ENCODE measurements around the gene SCAMP2. TPM values are rescaled to one million over a fixed set of nuclear protein-coding genes. Genes with fewer than 3 reads are reported as not detected.

SCAMP2 gene
- total RNA-seq, 2 donors from 2014 or later = 47.5 to 50.9 TPM

- Mint-ChIP-seq H3K4me3 (peak within 1 kb of the TSS; percentile 96), H3K27me3 (ENCODE audit: insufficient read depth) (no peaks in the 10 kb centered on the region), H3K27ac (peak within 1 kb of the TSS; percentile 97), H3K36me3 (ENCODE audit: low read depth) (peaks cover 54% of the 10 kb centered on the region), H3K9me3 (no peaks in the 10 kb centered on the region), H3K4me1 (peaks cover 17% of the 10 kb centered on the region)
- no peaks in the 10 kb centered on the region for H3K27me3 ChIP-seq (ENCODE audit: control insufficient read depth, insufficient read depth, low read length, poor library complexity, severe bottlenecking)
- peak within 1 kb of the TSS; percentile 66 for H3K27ac ChIP-seq (ENCODE audit: low read depth, low read length)
- peak within 1 kb of the TSS; percentile 78 for H3K9ac ChIP-seq (ENCODE audit: extremely low read depth, low read length, poor library complexity, severe bottlenecking)
- peak within 1 kb of the TSS; percentile 87 for H3K4me3 ChIP-seq (ENCODE audit: low read length)
- H3K4me1 ChIP-seq (ENCODE audit: control insufficient read depth, insufficient read depth, low read length) = peaks cover 10% of the 10 kb centered on the region
- DNase-seq = peak; percentile 96
- WGBS, 2 experiments (ENCODE audit: insufficient coverage in 1 of 2, insufficient read length in 1 of 2) = 0 to 1% methylated on average over 30 to 74 of the region's 74 CpGs
- TF ChIP-seq CTCF (conservative IDR thresholded peaks at IDR 0.05) = no peak
- H3K9me3 ChIP-seq (ENCODE audit: control insufficient read depth, low read length) = no peaks in the 10 kb centered on the region
- peaks cover 43% of the 10 kb centered on the region for H3K36me3 ChIP-seq (ENCODE audit: control insufficient read depth, insufficient read depth, low read length)
These were observed 33.4 kb upstream of the SCAMP2 start, which contains the start of gene FAM219B for GRCh38 chr15:74906450-74907162. Gene FAM219B (minus strand): TSS chr15:74906851. CDS start chr15:74906800, 51 bp downstream.

- Mint-ChIP-seq H3K9me3 (no peaks in the 10 kb centered on the region), H3K36me3 (ENCODE audit: low read depth) (peaks cover 52% of the 10 kb centered on the region), H3K27me3 (ENCODE audit: insufficient read depth) (no peaks in the 10 kb centered on the region), H3K27ac (peak overlapping the region; percentile 92), H3K4me1 (peaks cover 17% of the 10 kb centered on the region), H3K4me3 (peak overlapping the region; percentile 96)
- WGBS, 2 experiments (ENCODE audit: insufficient coverage in 1 of 2, insufficient read length in 1 of 2) = 0% methylated on average over 10 to 20 of the region's 20 CpGs
- DNase-seq = peak; percentile 81
- Histone ChIP-seq H3K27ac (ENCODE audit: low read depth, low read length) (peak overlapping the region; percentile 66), H3K4me1 (ENCODE audit: control insufficient read depth, insufficient read depth, low read length) (peaks cover 10% of the 10 kb centered on the region), H3K9me3 (ENCODE audit: control insufficient read depth, low read length) (no peaks in the 10 kb centered on the region), H3K9ac (ENCODE audit: extremely low read depth, low read length, poor library complexity, severe bottlenecking) (peak overlapping the region; percentile 78), H3K36me3 (ENCODE audit: control insufficient read depth, insufficient read depth, low read length) (peaks cover 46% of the 10 kb centered on the region), H3K4me3 (ENCODE audit: low read length) (peak overlapping the region; percentile 87), H3K27me3 (ENCODE audit: control insufficient read depth, insufficient read depth, low read length, poor library complexity, severe bottlenecking) (no peaks in the 10 kb centered on the region)
- no peak for TF ChIP-seq CTCF (conservative IDR thresholded peaks at IDR 0.05)
These were observed 32.9 kb upstream of the SCAMP2 start for GRCh38 chr15:74906067-74906449.

GRCh38 chr15:74904190-74904805, 31.1 kb upstream of the SCAMP2 start:
- Histone ChIP-seq H3K27me3 (ENCODE audit: control insufficient read depth, insufficient read depth, low read length, poor library complexity, severe bottlenecking) (no peaks in the 10 kb centered on the region), H3K4me3 (ENCODE audit: low read length) (no peak overlapping the region), H3K9ac (ENCODE audit: extremely low read depth, low read length, poor library complexity, severe bottlenecking) (no peak overlapping the region), H3K27ac (ENCODE audit: low read depth, low read length) (no peak overlapping the region), H3K9me3 (ENCODE audit: control insufficient read depth, low read length) (no peaks in the 10 kb centered on the region), H3K4me1 (ENCODE audit: control insufficient read depth, insufficient read depth, low read length) (peaks cover 10% of the 10 kb centered on the region), H3K36me3 (ENCODE audit: control insufficient read depth, insufficient read depth, low read length) (peaks cover 56% of the 10 kb centered on the region)
- H3K4me1 Mint-ChIP-seq = peaks cover 17% of the 10 kb centered on the region
- peak overlapping the region; percentile 96 for H3K4me3 Mint-ChIP-seq
- TF ChIP-seq CTCF (conservative IDR thresholded peaks at IDR 0.05) = no peak
- H3K27ac Mint-ChIP-seq = peak overlapping the region; percentile 44
- no peaks in the 10 kb centered on the region for H3K27me3 Mint-ChIP-seq (ENCODE audit: insufficient read depth)
- H3K9me3 Mint-ChIP-seq = no peaks in the 10 kb centered on the region
- peaks cover 61% of the 10 kb centered on the region for H3K36me3 Mint-ChIP-seq (ENCODE audit: low read depth)
- DNase-seq = no peak
- 94 to 96% methylated on average over 7 of the region's 7 CpGs for WGBS, 2 experiments (ENCODE audit: insufficient coverage in 1 of 2, insufficient read length in 1 of 2)
